IMR-90 (cell line): ENCODE data around the gene DNAJB8. TPM values are rescaled to one million over a fixed set of nuclear protein-coding genes. Genes with fewer than 3 reads are reported as not detected.

Experiments
- ATAC-seq: fragments of 200-7000 bp; cut with Tn5 transposase; 2 replicates; pipeline ENCODE4 v1.9.1; 2020; ENCODE audit warnings: low read depth, mild to moderate bottlenecking, moderate library complexity
- BruUV-seq: library from RNA; stranded (reverse); fragments of 400-500 nt; replicated peaks from 2 replicates; lab custom pipeline; 2021; lab: Mats Ljungman, UMichigan
- CTCF ChIA-PET: fragments of 300-600 bp; formaldehyde crosslinking; extraction: SDS; loops from one replicate; lab custom pipeline; 2021; ENCODE audit warnings: antibody characterized with exemption; lab: Yijun Ruan, JAX
- POLR2A ChIA-PET: fragments of 300-600 bp; sonication (Branson Sonifier 250); formaldehyde crosslinking; loops from one replicate; lab custom pipeline; 2022; ENCODE audit warnings: antibody characterized with exemption; ENCODE audit not compliant: unreplicated experiment; lab: Charles Lee
- DNase-seq: peaks from one replicate; pipeline ENCODE4 v3.0.0; 2013
- H2AFZ ChIP-seq: replicated peaks from 2 replicates; pipeline ENCODE3; 2013; ENCODE audit warnings: low read length, mild to moderate bottlenecking; ENCODE audit not compliant: poor library complexity
- H2AK5ac ChIP-seq: 2 replicates; pipeline ENCODE4 v1.6.1; 2013; ENCODE audit warnings: low read depth, low read length, inconsistent platforms
- H2AK9ac ChIP-seq: replicated peaks from 2 replicates; pipeline ENCODE3; 2013; ENCODE audit warnings: mild to moderate bottlenecking, low read depth, low read length, moderate library complexity; ENCODE audit not compliant: poor library complexity
- H2BK120ac ChIP-seq: 2 replicates; pipeline ENCODE4 v1.6.1; 2013; ENCODE audit warnings: low read depth, low read length, inconsistent platforms
- H2BK15ac ChIP-seq: 3 replicates; pipeline ENCODE4 v1.6.1; 2013; ENCODE audit warnings: low read depth, low read length, inconsistent platforms
- H2BK20ac ChIP-seq: 2 replicates; pipeline ENCODE4 v1.6.1; 2013; ENCODE audit warnings: low read depth, mild to moderate bottlenecking, inconsistent platforms, low read length, moderate library complexity
- H2BK5ac ChIP-seq: 2 replicates; pipeline ENCODE4 v1.6.1; 2013; ENCODE audit warnings: mild to moderate bottlenecking, low read depth, low read length, inconsistent platforms; ENCODE audit not compliant: poor library complexity, severe bottlenecking
- H3K14ac ChIP-seq: replicated peaks from 2 replicates; pipeline ENCODE4 v1.6.1; 2013; ENCODE audit warnings: low read depth, low read length, inconsistent platforms
- H3K18ac ChIP-seq: 2 replicates; pipeline ENCODE4 v1.6.1; 2013; ENCODE audit warnings: low read depth, low read length, control low read depth
- H3K23ac ChIP-seq: 2 replicates; pipeline ENCODE4 v1.6.1; 2013; ENCODE audit warnings: low read depth, low read length, inconsistent platforms
- H3K27ac ChIP-seq: 2 replicates; pipeline ENCODE4 v1.5.1; 2013; ENCODE audit warnings: mild to moderate bottlenecking, control low read depth, low read length; ENCODE audit not compliant: insufficient read depth
- H3K27me3 ChIP-seq: 2 replicates; pipeline ENCODE4 v1.6.1; 2013; ENCODE audit warnings: low read length; ENCODE audit not compliant: control insufficient read depth, insufficient read depth
- H3K36me3 ChIP-seq: 2 replicates; pipeline ENCODE4 v1.6.1; 2013; ENCODE audit warnings: low read length, mixed read lengths; ENCODE audit not compliant: control insufficient read depth, insufficient read depth
- H3K4ac ChIP-seq: 2 replicates; pipeline ENCODE4 v1.6.1; 2013; ENCODE audit warnings: low read depth, low read length, inconsistent platforms
- H3K4me1 ChIP-seq: 2 replicates; pipeline ENCODE4 v1.6.1; 2013; ENCODE audit warnings: low read length, mixed read lengths; ENCODE audit not compliant: control insufficient read depth, insufficient read depth
- H3K4me2 ChIP-seq: 2 replicates; pipeline ENCODE4 v1.6.1; 2013; ENCODE audit warnings: low read depth, mild to moderate bottlenecking, control low read depth, low read length, moderate library complexity
- H3K4me3 ChIP-seq: 2 replicates; pipeline ENCODE4 v1.5.1; 2013; ENCODE audit warnings: low read depth, mild to moderate bottlenecking, control low read depth, low read length, moderate library complexity; ENCODE audit not compliant: insufficient read depth
- H3K56ac ChIP-seq: 2 replicates; pipeline ENCODE4 v1.6.1; 2013; ENCODE audit warnings: low read length, inconsistent platforms; ENCODE audit not compliant: insufficient read depth; ENCODE audit errors: extremely low read depth
- H3K79me1 ChIP-seq, 2 experiments: 2 replicates each; pipeline ENCODE4 v1.6.1; 2013; ENCODE audit warnings: low read length in 2 of 2, inconsistent platforms in 1 of 2, low read depth in 1 of 2
- H3K9ac ChIP-seq: 2 replicates; pipeline ENCODE4 v1.6.1; 2013; ENCODE audit warnings: low read depth, low read length, control low read depth
- H3K9me1 ChIP-seq: 2 replicates; pipeline ENCODE4 v1.6.1; 2013; ENCODE audit warnings: low read length, inconsistent platforms; ENCODE audit not compliant: insufficient read depth
- H3K9me3 ChIP-seq: 2 replicates; pipeline ENCODE4 v1.6.1; 2013; ENCODE audit warnings: low read length; ENCODE audit not compliant: control insufficient read depth, insufficient read depth
- H4K20me1 ChIP-seq: 2 replicates; pipeline ENCODE4 v1.6.1; 2013; ENCODE audit warnings: low read length, inconsistent platforms; ENCODE audit not compliant: insufficient read depth
- H4K5ac ChIP-seq: 2 replicates; pipeline ENCODE4 v1.6.1; 2013; ENCODE audit warnings: mild to moderate bottlenecking, low read depth, low read length, control low read depth
- H4K8ac ChIP-seq, 2 experiments: 2 replicates each; pipeline ENCODE4 v1.6.1; 2013; ENCODE audit warnings: low read depth in 2 of 2, low read length in 2 of 2, control low read depth in 1 of 2, inconsistent platforms in 1 of 2
- H4K91ac ChIP-seq: 2 replicates; pipeline ENCODE4 v1.6.1; 2013; ENCODE audit warnings: low read depth, low read length, inconsistent platforms; ENCODE audit not compliant: insufficient read depth
- BHLHE40 ChIP-seq: fragments of 150-350 bp; IDR thresholded peaks from 2 replicates; pipeline ENCODE4 v1.6.1; 2016; ENCODE audit warnings: mild to moderate bottlenecking, low read depth, low read length
- CEBPB ChIP-seq: IDR thresholded peaks from 2 replicates; pipeline ENCODE4 v1.6.1; 2012; ENCODE audit warnings: low read depth, low read length, improper control_type of control experiment
- CHD1 ChIP-seq: IDR thresholded peaks from 2 replicates; pipeline ENCODE4 v1.6.1; 2012; ENCODE audit warnings: low read depth, low read length, improper control_type of control experiment
- USF2 ChIP-seq: fragments of 150-350 bp; IDR thresholded peaks from 2 replicates; pipeline ENCODE4 v1.6.1; 2017; ENCODE audit warnings: mild to moderate bottlenecking, antibody characterized with exemption, low read length, low read depth
- WGBS, 2 experiments: methylation state at CpG; one replicate each; pipeline versions ENCODE4 v1.1.5 to v1.1.7; 2013; ENCODE audit warnings: missing lambda C conversion rate in 2 of 2; ENCODE audit not compliant: insufficient read length in 1 of 2; ENCODE audit errors: extremely low coverage in 2 of 2; 5-methylcytosine and 5-hydroxymethylcytosine counted together
- dilution Hi-C: fragments of 300-500 bp; cut with HindIII; formaldehyde crosslinking; loops from one replicate; pipeline ENCODE4 v1.14.3; 2018; ENCODE audit warnings: low sequenced_read_pairs; ENCODE audit not compliant: unreplicated experiment
- in situ Hi-C: fragments of 300-500 bp; cut with MboI; formaldehyde crosslinking; loops from 3 replicates; pipeline ENCODE4 v1.14.3; 2019; ENCODE audit warnings: low sequenced_read_pairs, inconsistent platforms, mixed read lengths
- intact Hi-C: fragments of 100-400 bp; cut with micrococcal nuclease; formaldehyde crosslinking; loops from 2 replicates; pipeline ENCODE4 v1.10.0; 2022
- polyA plus RNA-seq, 3 experiments: library from polyadenylated mRNA; depleted of rRNA; stranded (reverse); fragments of >200 nt; gene quantifications; 2 replicates each; pipeline ENCODE4 v1.2.3, GENCODE V29; 2012; ENCODE audit warnings: low replicate concordance in 1 of 3
- total RNA-seq: library from RNA; depleted of rRNA; stranded (reverse); fragments of >200 nt; gene quantifications from 2 replicates; pipeline ENCODE4 v1.2.3, GENCODE V29; 2012
- TF ChIP-seq, protein P1 (sequence below): conservative IDR thresholded peaks from 2 replicates; pipeline ENCODE4 v1.5.1; 2012; ENCODE audit warnings: mild to moderate bottlenecking, low read depth, low read length, improper control_type of control experiment

DNAJB8 gene
- total and polyA plus RNA-seq, 2 of the 4 experiments (the other 2 are of a cell fraction): not detected

DNA sequence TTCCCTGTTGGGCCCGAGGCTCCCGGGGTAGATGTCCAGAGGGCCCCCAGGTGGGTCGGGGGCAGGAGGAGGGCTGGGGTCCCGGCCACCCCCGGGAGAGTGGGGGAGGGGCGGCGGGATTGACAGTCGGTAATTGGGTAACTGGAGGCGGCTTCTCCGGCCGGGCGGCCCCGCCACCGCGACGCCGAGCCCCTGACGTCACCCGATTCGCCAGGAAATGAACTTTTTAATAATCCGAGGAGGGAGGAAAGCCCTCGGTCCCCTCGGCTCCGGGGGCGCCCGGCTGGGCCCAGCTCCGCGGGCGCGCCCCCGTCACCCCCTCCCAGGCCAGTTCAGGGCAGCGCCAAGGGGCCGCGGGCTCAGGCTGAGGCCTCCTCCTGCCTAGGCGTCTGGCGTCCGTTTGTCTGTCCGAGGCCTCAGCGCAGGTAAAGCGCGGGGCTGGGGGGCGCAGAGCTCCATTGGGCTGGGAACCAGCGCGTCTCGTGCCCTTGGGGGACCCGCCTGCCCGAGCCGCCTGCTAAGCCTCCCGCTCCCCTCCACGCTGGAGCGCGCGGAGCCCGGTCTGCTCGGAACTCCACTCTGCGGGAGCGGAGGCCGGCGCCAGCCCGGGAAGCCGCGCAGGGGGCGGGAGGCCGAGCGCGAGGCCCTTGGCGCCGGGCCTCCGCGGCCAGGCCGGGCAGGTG lies 22.4 kb upstream of the DNAJB8 start:
- peaks cover 6% of the 10 kb centered on the region for H3K36me3 ChIP-seq
- no peak for DNase-seq
- no peak overlapping the region for H3K18ac ChIP-seq
- H3K9me1 ChIP-seq: no peaks in the 10 kb centered on the region
- BruUV-seq: no TSS peak
- H3K14ac ChIP-seq: 0 out of 2 replicates have a peak overlapping the region, but pooled peaks have one; percentile 60
- in situ Hi-C loops (loop anchor here (5.0 to 10.0 kb wide), 2 partner anchors 317 to 394 kb away; no protein-coding TSS in a partner anchor), dilution Hi-C loops (no loop called here), intact Hi-C loops (loop anchor here (2.0 kb wide), 1 partner anchor 98 kb away; no protein-coding TSS in a partner anchor)
- H3K79me1 ChIP-seq: peaks cover 5 to 29% of the 10 kb centered on the region in 2 experiments; a peak in 3 of 4 replicates
- WGBS, 2 experiments: 3% methylated on average over 46 of the region's 71 CpGs; no CpG with 5 or more reads in 1 of the 2 experiments
- H3K4me1 ChIP-seq: peaks cover 12% of the 10 kb centered on the region
- ChIA-PET CTCF (interaction anchor here (0.5 kb wide), 1 partner anchor 189 kb away, joined by 4 read pairs; no protein-coding TSS in a partner anchor), POLR2A (no interaction called here)
- H2AK9ac ChIP-seq: peak overlapping the region; percentile 55
- peak overlapping the region; percentile 50; the same call in 1 of the 2 replicates for H2AK5ac ChIP-seq
- H3K4me3 ChIP-seq: peak overlapping the region; percentile 52
- H3K56ac ChIP-seq: no peak overlapping the region; the same call in 1 of the 2 replicates
- peak overlapping the region; percentile 80 for H2BK5ac ChIP-seq
- peak overlapping the region; percentile 76; the same call in 1 of the 2 replicates for H3K23ac ChIP-seq
- H3K9ac ChIP-seq: peak overlapping the region; percentile 79
- peaks cover 38% of the 10 kb centered on the region; the same call in 1 of the 2 replicates for H3K27me3 ChIP-seq
- H2AFZ ChIP-seq: peak overlapping the region; percentile 93
- peak overlapping the region; percentile 70 for H3K27ac ChIP-seq
- H3K9me3 ChIP-seq: no peaks in the 10 kb centered on the region
- TF ChIP-seq, protein P1, sequence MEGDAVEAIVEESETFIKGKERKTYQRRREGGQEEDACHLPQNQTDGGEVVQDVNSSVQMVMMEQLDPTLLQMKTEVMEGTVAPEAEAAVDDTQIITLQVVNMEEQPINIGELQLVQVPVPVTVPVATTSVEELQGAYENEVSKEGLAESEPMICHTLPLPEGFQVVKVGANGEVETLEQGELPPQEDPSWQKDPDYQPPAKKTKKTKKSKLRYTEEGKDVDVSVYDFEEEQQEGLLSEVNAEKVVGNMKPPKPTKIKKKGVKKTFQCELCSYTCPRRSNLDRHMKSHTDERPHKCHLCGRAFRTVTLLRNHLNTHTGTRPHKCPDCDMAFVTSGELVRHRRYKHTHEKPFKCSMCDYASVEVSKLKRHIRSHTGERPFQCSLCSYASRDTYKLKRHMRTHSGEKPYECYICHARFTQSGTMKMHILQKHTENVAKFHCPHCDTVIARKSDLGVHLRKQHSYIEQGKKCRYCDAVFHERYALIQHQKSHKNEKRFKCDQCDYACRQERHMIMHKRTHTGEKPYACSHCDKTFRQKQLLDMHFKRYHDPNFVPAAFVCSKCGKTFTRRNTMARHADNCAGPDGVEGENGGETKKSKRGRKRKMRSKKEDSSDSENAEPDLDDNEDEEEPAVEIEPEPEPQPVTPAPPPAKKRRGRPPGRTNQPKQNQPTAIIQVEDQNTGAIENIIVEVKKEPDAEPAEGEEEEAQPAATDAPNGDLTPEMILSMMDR: no peak
- TF ChIP-seq CEBPB (peak; percentile 28; the same call in 1 of the 2 replicates), USF2 (no peak), CHD1 (no peak), BHLHE40 (0 out of 2 replicates have a peak, but pooled peaks have one; percentile 5)
- 0 out of 2 replicates have a peak, but pooled peaks have one; percentile 3 for ATAC-seq
- no peak overlapping the region; the same call in 2 of the 3 replicates for H2BK15ac ChIP-seq
- peak overlapping the region; percentile 80 for H3K4ac ChIP-seq
- H3K4me2 ChIP-seq: peak overlapping the region; percentile 84
- H4K5ac ChIP-seq: no peak overlapping the region
- peak overlapping the region; percentile 41; the same call in 1 of the 2 replicates for H2BK120ac ChIP-seq
- peaks cover 10% of the 10 kb centered on the region; the same call in 1 of the 2 replicates for H4K20me1 ChIP-seq
- no peak overlapping the region for H2BK20ac ChIP-seq
- peak overlapping the region; percentile 52 to 87 for H4K8ac ChIP-seq
- H4K91ac ChIP-seq: peak overlapping the region; percentile 75; the same call in 1 of the 2 replicates
